Esophagus (tissue), 2 donors: ENCODE results near the gene RASD2. TPM values are rescaled to one million over a fixed set of nuclear protein-coding genes. Genes with fewer than 3 reads are reported as not detected.

Experiments
- H3K27ac ChIP-seq, 2 donors: one replicate each; pipeline ENCODE4 v1.5.1; 2013; ENCODE audit warnings: low read depth in 2 of 2, mild to moderate bottlenecking in 2 of 2, inconsistent platforms in 1 of 2, low read length in 1 of 2, moderate library complexity in 1 of 2
- H3K27me3 ChIP-seq, 2 donors: one replicate each; pipeline ENCODE4 v1.6.1; 2013; ENCODE audit warnings: low read length in 2 of 2, control low read depth in 1 of 2, mild to moderate bottlenecking in 1 of 2; ENCODE audit not compliant: insufficient read depth in 2 of 2, control insufficient read depth in 1 of 2
- H3K36me3 ChIP-seq, 2 donors: one replicate each; pipeline ENCODE4 v1.6.1; 2013; ENCODE audit warnings: low read length in 1 of 2; ENCODE audit not compliant: control insufficient read depth in 2 of 2, insufficient read depth in 2 of 2
- H3K4me1 ChIP-seq, 2 donors: one replicate each; pipeline ENCODE4 v1.6.1; 2013; ENCODE audit warnings: low read length in 1 of 2; ENCODE audit not compliant: control insufficient read depth in 2 of 2, insufficient read depth in 2 of 2
- H3K4me3 ChIP-seq, 2 donors: one replicate each; pipeline ENCODE4 v1.5.1; 2013; ENCODE audit warnings: low read length in 2 of 2, mild to moderate bottlenecking in 2 of 2, low read depth in 1 of 2, moderate library complexity in 1 of 2
- H3K9me3 ChIP-seq, 2 donors: one replicate each; pipeline ENCODE4 v1.6.1; 2013; ENCODE audit warnings: mild to moderate bottlenecking in 2 of 2, low read depth in 1 of 2, low read length in 1 of 2, moderate library complexity in 1 of 2; ENCODE audit not compliant: control insufficient read depth in 2 of 2, insufficient read depth in 1 of 2
- WGBS, 2 donors: extraction: QIAGEN DNeasy Blood & Tissue Kit; methylation state at CpG; one replicate each; pipeline ENCODE4 v1.1.7; 2013; 5-methylcytosine and 5-hydroxymethylcytosine counted together
- polyA plus RNA-seq, 2 donors: library from polyadenylated mRNA; stranded (reverse); fragments of 200-250 nt; gene quantifications; one replicate each; pipeline ENCODE4 v1.2.3, GENCODE V29; 2013
- donor health status: healthy with polysubstance abuse.
- donor health status: Bipolar disorder and iron deficiency.

Gene RASD2
- polyA plus RNA-seq, 2 donors, result 0.49 to 0.64 TPM

- Histone ChIP-seq H3K4me1 (peaks cover 2 to 3% of the 10 kb centered on the region in 2 donors), H3K9me3 (peaks cover 0 to 3% of the 10 kb centered on the region in 2 donors), H3K4me3 (no peak overlapping the region), H3K36me3 (no peaks in the 10 kb centered on the region), H3K27me3 (no peaks in the 10 kb centered on the region), H3K27ac (no peak overlapping the region)
- 78 to 80% methylated on average over 7 of the region's 7 CpGs for WGBS, 2 donors
Observed at GRCh38 chr22:35563211-35563610, 22.6 kb downstream of the RASD2 start.

GRCh38 chr22:35564975-35565867 is 24.6 kb downstream of the RASD2 start:
- Histone ChIP-seq H3K9me3 (no peaks in the 10 kb centered on the region), H3K27ac (peak overlapping the region in 1 of 2 donors; percentile 50)
- WGBS, 2 donors, result 45 to 63% methylated on average over 10 of the region's 10 CpGs

GRCh38 chr22:35567351-35568141 is 26.9 kb downstream of the RASD2 start:
- Histone ChIP-seq H3K27ac (no peak overlapping the region), H3K36me3 (no peaks in the 10 kb centered on the region), H3K27me3 (no peaks in the 10 kb centered on the region), H3K9me3 (no peaks in the 10 kb centered on the region), H3K4me1 (peaks cover 5 to 7% of the 10 kb centered on the region in 2 donors), H3K4me3 (no peak overlapping the region)
- 49 to 59% methylated on average over 23 of the region's 23 CpGs for WGBS, 2 donors

More at GRCh38 chr22:35564975-35565867, 24.6 kb downstream of the RASD2 start:
- no peaks in the 10 kb centered on the region for H3K27me3 ChIP-seq
- H3K36me3 ChIP-seq, result no peaks in the 10 kb centered on the region
- peaks cover 5 to 7% of the 10 kb centered on the region in 2 donors for H3K4me1 ChIP-seq
- no peak overlapping the region for H3K4me3 ChIP-seq

- Histone ChIP-seq H3K4me1 (peaks cover 5 to 7% of the 10 kb centered on the region in 2 donors), H3K4me3 (no peak overlapping the region), H3K27ac (no peak overlapping the region), H3K9me3 (no peaks in the 10 kb centered on the region), H3K36me3 (no peaks in the 10 kb centered on the region), H3K27me3 (no peaks in the 10 kb centered on the region)
- WGBS, 2 donors, result 46 to 51% methylated on average over 17 of the region's 17 CpGs
Observed at GRCh38 chr22:35568751-35569739, 28.4 kb downstream of the RASD2 start.

- Histone ChIP-seq H3K27ac (no peak overlapping the region), H3K36me3 (no peaks in the 10 kb centered on the region), H3K4me3 (no peak overlapping the region), H3K4me1 (peaks cover 4 to 7% of the 10 kb centered on the region in 2 donors), H3K27me3 (no peaks in the 10 kb centered on the region), H3K9me3 (no peaks in the 10 kb centered on the region)
- WGBS, 2 donors, result 89 to 92% methylated on average over 13 of the region's 13 CpGs
Observed at GRCh38 chr22:35569916-35570315, 29.3 kb downstream of the RASD2 start.

DNA sequence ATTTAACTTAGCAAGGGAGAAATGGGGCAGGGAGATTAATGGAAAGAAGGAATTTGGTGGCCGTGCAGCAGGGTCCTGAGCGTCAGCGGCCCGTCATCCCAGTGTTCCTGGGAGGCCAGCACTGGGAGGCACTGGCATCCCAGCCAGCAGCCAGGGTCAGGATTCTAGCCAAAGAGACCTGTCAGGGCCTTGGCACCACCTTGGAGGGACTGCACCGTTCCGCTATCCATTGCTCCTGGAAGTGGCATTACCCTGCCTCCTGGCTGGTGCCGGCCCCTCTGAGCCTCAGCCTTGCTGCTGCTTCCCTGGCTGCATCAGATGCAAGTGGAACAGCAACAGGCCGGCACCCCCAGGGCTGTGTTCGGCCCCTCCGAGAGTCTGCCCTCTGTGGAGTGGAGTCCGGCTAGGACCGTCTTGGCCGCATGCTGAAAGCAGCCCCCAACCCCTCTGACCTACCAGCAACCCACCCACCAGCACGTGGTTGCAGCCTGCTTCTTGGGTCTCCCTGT is 30.1 kb downstream of the RASD2 start:
- Histone ChIP-seq H3K9me3 (no peaks in the 10 kb centered on the region), H3K27ac (no peak overlapping the region), H3K27me3 (no peaks in the 10 kb centered on the region), H3K4me3 (no peak overlapping the region), H3K4me1 (peaks cover 2 to 5% of the 10 kb centered on the region in 2 donors), H3K36me3 (no peaks in the 10 kb centered on the region)
- WGBS, 2 donors, result 87 to 89% methylated on average over 14 of the region's 14 CpGs

DNA sequence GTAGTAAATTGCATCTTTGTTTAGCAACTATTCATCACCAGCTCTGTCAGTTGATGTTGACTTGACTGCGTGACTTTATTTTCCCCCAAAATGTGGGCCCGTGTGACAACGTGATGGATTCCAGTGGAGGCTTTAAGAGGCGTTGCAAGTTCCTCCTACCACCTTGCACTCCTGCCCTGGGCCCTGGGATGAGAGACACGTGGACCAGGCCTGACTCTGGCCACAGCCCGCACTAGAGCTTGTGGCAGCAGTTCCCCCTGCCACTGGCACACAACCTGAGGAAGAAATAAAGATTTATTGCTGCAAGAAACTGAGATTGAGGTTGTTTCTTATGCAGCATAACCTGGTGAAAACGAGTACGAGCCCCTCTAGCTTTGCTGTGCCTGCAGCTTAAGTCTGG is 31.9 kb downstream of the RASD2 start:
- Histone ChIP-seq H3K4me1 (peaks cover 2 to 5% of the 10 kb centered on the region in 2 donors), H3K36me3 (no peaks in the 10 kb centered on the region), H3K27ac (no peak overlapping the region), H3K4me3 (no peak overlapping the region), H3K9me3 (no peaks in the 10 kb centered on the region), H3K27me3 (no peaks in the 10 kb centered on the region)
- 79 to 84% methylated on average over 8 of the region's 8 CpGs for WGBS, 2 donors

DNA sequence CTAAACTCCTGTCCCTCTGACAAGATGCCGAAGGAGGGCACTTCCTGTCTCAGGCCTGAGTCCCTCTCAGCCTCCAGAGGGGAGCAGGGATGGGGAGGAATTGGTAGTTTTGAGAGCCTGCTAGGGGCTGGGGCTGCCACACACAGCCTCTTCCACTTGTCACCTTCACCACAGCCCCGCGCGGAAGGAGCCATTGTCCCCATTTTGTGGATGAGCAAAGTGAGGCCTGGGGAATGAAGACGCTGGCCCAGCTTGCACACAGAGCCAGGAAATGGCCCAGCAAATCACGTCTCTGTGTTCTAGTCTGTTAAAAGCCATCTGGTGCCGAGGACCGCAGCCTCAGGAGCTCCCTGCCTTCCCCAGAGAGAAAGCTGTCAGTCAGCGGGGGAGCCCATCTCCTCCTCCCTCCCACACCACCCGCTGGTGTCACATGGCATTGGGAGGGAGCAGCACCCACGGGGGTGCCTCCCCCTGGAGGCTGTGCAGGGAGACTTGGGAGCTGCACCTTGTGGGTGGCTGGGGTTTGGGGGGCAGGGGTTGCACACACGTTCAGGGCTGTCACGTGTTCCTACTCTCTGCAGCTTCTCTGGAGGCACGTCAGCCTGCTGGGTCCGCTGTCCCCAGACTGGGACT is 34.6 kb downstream of the RASD2 start:
- no peaks in the 10 kb centered on the region for H3K27me3 ChIP-seq
- H3K4me1 ChIP-seq, result peaks cover 0 to 4% of the 10 kb centered on the region in 2 donors
- H3K4me3 ChIP-seq, result no peak overlapping the region
- 53 to 55% methylated on average over 15 of the region's 15 CpGs for WGBS, 2 donors
- H3K27ac ChIP-seq, result no peak overlapping the region
- no peaks in the 10 kb centered on the region for H3K36me3 ChIP-seq
- no peaks in the 10 kb centered on the region for H3K9me3 ChIP-seq
